OCI-LY7 (cell line): Measurements from ENCODE around the gene ANKRD26.

ENCODE experiments used
- CTCF ChIP-seq: fragments of 200-600 bp; sonication (generic); conservative IDR thresholded peaks from 2 replicates; pipeline ENCODE4 v1.5.1; 2014; ENCODE audit warnings: mild to moderate bottlenecking, antibody characterized with exemption, low read length, moderate library complexity, mixed read lengths
- EZH2phosphoT487 ChIP-seq: fragments of 200-600 bp; sonication (generic); IDR thresholded peaks from 2 replicates; pipeline ENCODE4 v1.6.1; 2018; ENCODE audit warnings: low read depth, borderline replicate concordance, mild to moderate bottlenecking, mixed run types, antibody characterized with exemption, low read length, moderate library complexity, mixed read lengths

DNA sequence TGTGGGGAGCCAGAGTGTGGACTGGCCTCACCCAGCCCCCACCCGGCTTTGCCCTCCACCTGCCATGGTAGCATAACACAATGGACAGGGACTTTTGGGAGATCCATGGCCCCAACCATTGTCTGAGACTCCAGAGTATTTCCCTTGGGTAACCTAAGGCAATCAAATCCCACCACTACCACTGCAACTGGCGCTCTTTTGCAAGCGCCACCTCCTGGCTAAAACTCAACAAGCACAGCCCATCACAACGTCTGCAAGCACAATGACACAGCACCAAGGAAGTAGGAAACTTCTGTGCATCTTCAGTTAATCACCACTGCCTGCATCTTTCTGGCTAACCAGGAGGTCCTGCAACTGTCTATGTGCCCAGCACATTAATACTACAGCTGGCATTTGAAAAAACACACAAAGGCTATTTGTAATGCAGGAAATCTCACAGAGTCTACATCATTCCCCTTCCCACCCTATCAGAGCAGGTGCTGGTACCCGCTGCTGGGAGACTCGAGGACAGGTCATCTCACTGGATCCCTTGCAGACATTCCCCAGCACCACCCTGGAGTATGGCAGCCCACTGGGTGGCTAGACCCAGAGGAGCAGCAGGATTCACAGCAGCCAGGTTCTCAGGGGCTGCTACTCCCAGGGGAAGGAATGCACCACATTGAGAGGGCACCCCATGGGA lies 27.7 kb downstream of the ANKRD26 start:
- TF ChIP-seq CTCF (peak; percentile 44; the same call in 1 of the 2 replicates), EZH2phosphoT487 (no peak)
